Measurements from ENCODE around the gene UCN2. TPM values are rescaled to one million over a fixed set of nuclear protein-coding genes. Genes with fewer than 3 reads are reported as not detected.
A peak's percentile ranks its signal among the peaks of the same experiment; 100 is the strongest.

The UCN2 gene
- total RNA-seq, 1 experiment from 2014 or later = 0.68 TPM

DNA sequence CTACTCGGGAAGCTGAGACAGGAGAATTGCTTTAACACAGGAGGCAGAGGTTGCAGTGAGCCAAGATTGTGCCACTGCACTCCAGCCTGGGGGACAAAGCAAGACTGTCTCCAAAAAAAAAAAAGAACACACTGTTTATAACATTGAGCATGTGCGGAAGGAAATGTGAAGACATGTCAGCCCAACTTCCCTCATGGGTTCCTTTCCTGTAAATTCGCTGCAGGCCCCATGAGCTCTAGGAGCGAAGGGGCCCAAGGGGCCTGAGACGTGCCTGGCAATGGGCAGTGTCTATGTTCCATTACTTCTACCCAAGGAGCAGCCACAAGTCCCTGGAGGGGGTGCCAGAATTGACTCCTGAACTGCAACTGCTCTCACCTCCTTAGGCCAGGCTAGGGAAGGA, 10.2 kb downstream of the UCN2 start:
- H3K4me2 ChIP-seq (ENCODE audit: insufficient read depth, insufficient read length, low read length) = no peak overlapping the region
- H3K27ac Mint-ChIP-seq = peak overlapping the region in 2 of 3 experiments; percentile 73 to 74; a peak in 2 of 7 replicates
- no CpG with 5 or more reads among the region's 5 CpGs for WGBS (ENCODE audit: extremely low coverage, insufficient read length, low lambda C conversion rate)

More for the DNA sequence above, 10.2 kb downstream of the UCN2 start:
- Histone ChIP-seq H2BK15ac (ENCODE audit: low read depth, low read length) (no peak overlapping the region), H2BK120ac (ENCODE audit: low read depth, low read length, poor library complexity, severe bottlenecking) (no peak overlapping the region), H3K14ac (ENCODE audit: insufficient read depth, low read length) (no peak overlapping the region), H3K18ac (ENCODE audit: insufficient read length, low read depth, low read length) (no peak overlapping the region), H2BK5ac (ENCODE audit: insufficient read length, low read length) (no peak overlapping the region), H3K27me3 (ENCODE audit: insufficient read depth, low read length) (no peaks in the 10 kb centered on the region), H3K4ac (ENCODE audit: low read depth, low read length) (no peak overlapping the region), H4K20me1 (ENCODE audit: control insufficient read depth, insufficient read depth, insufficient read length) (no peaks in the 10 kb centered on the region), H4K91ac (ENCODE audit: insufficient read length, low read depth, low read length) (no peak overlapping the region), H2BK12ac (ENCODE audit: insufficient read length, low read depth, low read length) (no peak overlapping the region), H3K23ac (ENCODE audit: insufficient read length, low read depth, low read length) (no peak overlapping the region), H2BK20ac (ENCODE audit: low read depth, low read length, poor library complexity, severe bottlenecking) (no peak overlapping the region), H2AFZ (ENCODE audit: low read length) (no peak overlapping the region), H3K79me1 (ENCODE audit: insufficient read depth, low read depth, low read length, poor library complexity, severe bottlenecking) (no peaks in the 10 kb centered on the region), H3T11ph (ENCODE audit: low read length) (no peak overlapping the region), H3K4me1 (ENCODE audit: insufficient read depth, low read length) (peaks cover 9% of the 10 kb centered on the region; the same call in 1 of the 2 replicates), H3K27ac (ENCODE audit: insufficient read length, low read depth, low read length) (no peak overlapping the region), H4K8ac (replicated peaks; ENCODE audit: insufficient read length, low read depth, low read length) (no peak overlapping the region), H3K9me3 (ENCODE audit: control insufficient read depth, low read depth, low read length) (no peaks in the 10 kb centered on the region), H3K56ac (ENCODE audit: insufficient read length, low read depth, low read length) (no peak overlapping the region), H2AK5ac (ENCODE audit: insufficient read length, low read length) (no peak overlapping the region), H3K79me2 (ENCODE audit: insufficient read depth, low read length) (peaks cover 2% of the 10 kb centered on the region; the same call in 1 of the 2 replicates), H3K23me2 (ENCODE audit: insufficient read length, low read depth, low read length, poor library complexity, severe bottlenecking) (peaks cover 7% of the 10 kb centered on the region), H3K9ac (ENCODE audit: extremely low read depth, insufficient read length, low read length) (no peak overlapping the region), H4K5ac (ENCODE audit: insufficient read length, low read depth, low read length) (no peak overlapping the region)
- TF ChIP-seq, protein P1, sequence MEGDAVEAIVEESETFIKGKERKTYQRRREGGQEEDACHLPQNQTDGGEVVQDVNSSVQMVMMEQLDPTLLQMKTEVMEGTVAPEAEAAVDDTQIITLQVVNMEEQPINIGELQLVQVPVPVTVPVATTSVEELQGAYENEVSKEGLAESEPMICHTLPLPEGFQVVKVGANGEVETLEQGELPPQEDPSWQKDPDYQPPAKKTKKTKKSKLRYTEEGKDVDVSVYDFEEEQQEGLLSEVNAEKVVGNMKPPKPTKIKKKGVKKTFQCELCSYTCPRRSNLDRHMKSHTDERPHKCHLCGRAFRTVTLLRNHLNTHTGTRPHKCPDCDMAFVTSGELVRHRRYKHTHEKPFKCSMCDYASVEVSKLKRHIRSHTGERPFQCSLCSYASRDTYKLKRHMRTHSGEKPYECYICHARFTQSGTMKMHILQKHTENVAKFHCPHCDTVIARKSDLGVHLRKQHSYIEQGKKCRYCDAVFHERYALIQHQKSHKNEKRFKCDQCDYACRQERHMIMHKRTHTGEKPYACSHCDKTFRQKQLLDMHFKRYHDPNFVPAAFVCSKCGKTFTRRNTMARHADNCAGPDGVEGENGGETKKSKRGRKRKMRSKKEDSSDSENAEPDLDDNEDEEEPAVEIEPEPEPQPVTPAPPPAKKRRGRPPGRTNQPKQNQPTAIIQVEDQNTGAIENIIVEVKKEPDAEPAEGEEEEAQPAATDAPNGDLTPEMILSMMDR (conservative IDR thresholded peaks at IDR 0.05) = no peak
- no peaks in the 10 kb centered on the region for H3K27me3 Mint-ChIP-seq (ENCODE audit: low read depth)
- H3K4me1 Mint-ChIP-seq = peaks cover 33 to 41% of the 10 kb centered on the region in 2 experiments
- H3K4me3 Mint-ChIP-seq = no peak overlapping the region; a peak in 1 of 5 replicates
- no peaks in the 10 kb centered on the region for H3K9me3 Mint-ChIP-seq
- peaks cover 9 to 45% (median 19%) of the 10 kb centered on the region in 3 experiments; a peak in 6 of 7 replicates for H3K36me3 Mint-ChIP-seq (ENCODE audit: insufficient read depth in 1 of 3, low read depth in 3 of 3)
- DNase-seq = no peak
